GM21360 (cell line): ENCODE measurements around the gene BCAS4.
A peak's percentile ranks its signal among the peaks of the same experiment; 100 is the strongest.
"Not testable (repeated sequence)": the region's sequence is repeated elsewhere in the genome, so short reads cannot be mapped to it uniquely, and the experiment has no call there.

Source experiments
- ATAC-seq: cut with Tn5 transposase; IDR thresholded peaks from one replicate; pipeline ENCODE4 v1.9.1; 2021; ENCODE audit warnings: mild to moderate bottlenecking, moderate library complexity; ENCODE audit not compliant: unreplicated experiment

BCAS4 gene

DNA sequence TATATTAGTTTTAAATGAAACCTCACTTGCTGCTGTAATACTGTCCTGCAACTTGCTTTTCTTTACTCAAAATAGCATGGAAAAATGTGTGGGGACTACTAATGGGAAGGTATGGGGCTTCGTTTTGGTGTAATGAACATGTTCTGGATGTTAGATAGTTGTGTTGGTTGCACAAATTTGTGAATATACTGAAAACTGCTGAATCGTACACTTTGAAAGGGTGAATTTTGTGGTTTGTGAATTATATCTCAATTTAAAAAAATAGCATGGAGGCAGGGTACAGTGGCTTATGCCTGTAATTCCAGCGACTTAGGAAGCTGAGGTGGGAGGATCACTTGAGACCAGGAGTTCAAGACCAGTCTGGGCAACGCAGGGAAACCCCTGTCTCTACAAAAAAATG, 2.3 kb downstream of the BCAS4 start:
- ATAC-seq, result no peak

DNA sequence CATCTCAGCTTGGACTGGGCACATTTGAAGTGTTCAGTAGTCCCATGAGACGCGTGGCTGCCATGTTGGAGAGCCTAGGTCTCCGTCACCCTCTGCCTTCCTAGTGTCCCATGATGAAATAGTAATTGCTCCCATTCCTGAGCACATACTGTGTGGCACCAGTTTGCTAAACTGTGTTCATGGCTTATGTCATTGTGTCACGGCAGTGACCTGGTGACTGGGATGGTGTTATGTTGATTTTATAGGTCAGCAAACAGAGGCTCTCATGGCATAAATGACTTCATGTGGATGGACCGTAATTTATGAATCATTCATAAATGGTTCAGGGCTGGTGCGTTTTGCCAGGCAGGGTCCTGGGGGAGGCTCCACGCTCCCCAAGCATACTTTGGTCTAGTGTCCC, 3.8 kb downstream of the BCAS4 start:
- no peak for ATAC-seq

DNA sequence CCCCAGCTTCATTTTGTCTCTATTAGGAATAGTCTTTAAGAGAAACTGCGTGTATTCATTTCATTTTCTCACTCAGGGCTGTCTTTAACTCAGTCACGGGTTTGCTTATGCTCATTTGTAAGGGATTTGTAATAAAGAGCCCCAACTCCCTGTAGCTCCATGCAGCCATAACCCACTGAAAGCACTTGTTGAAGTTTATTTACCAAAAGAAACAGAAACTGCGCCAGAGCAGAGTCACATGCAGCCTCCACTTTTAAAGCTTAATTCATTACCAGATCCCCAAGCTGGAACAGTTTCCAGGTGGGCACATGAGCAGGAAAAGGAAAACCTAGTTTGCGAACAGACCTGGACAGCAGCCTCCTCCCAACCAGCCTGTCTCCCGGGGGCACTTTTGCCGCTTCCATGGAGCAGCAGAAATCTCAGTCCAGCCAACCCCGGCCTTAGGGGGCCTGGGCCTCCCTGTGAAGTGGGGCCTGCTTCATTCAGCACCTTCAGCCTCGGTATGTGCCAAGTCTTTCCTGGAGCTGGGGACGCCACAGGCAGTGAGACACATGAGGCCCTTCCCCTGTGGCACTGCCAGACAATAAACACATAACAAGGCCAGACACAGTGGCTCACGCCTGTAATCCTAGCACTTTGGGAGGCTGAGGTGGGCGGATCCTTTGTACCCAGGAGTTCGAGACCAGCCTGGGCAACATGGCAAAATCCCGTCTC, 4.5 kb downstream of the BCAS4 start:
- no peak for ATAC-seq

DNA sequence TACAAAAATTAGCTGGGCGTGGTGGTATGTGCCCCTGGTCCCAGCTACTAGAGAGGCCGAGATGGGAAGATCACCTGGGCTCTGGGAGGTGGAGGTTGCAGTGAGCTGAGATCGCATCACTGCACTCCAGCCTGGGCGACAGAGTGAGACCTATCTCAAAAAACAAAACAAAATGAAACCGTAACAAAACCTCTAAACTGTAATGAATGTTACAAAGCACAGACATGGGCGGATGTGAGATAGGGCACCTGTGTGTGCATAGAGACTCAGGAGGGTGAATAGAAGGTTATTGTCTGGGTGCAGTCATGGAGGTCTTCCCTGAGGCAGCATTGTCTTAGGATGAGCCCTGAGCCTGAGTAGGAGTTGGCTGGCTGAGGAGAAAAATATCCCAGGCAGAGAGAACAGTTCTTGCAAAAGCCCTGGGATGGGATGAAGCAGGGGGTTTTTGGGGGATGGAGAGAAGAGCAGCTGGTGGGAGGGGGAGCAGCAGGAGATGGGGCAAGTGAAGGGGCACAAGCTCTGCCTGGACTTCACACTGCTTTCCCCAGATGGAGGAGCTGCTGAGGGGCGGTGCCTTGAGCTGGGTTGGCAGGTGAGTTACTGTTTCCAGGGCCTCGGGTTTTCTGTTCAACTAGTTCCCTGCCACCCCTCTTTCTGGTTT, 5.2 kb downstream of the BCAS4 start:
- no peak for ATAC-seq

DNA sequence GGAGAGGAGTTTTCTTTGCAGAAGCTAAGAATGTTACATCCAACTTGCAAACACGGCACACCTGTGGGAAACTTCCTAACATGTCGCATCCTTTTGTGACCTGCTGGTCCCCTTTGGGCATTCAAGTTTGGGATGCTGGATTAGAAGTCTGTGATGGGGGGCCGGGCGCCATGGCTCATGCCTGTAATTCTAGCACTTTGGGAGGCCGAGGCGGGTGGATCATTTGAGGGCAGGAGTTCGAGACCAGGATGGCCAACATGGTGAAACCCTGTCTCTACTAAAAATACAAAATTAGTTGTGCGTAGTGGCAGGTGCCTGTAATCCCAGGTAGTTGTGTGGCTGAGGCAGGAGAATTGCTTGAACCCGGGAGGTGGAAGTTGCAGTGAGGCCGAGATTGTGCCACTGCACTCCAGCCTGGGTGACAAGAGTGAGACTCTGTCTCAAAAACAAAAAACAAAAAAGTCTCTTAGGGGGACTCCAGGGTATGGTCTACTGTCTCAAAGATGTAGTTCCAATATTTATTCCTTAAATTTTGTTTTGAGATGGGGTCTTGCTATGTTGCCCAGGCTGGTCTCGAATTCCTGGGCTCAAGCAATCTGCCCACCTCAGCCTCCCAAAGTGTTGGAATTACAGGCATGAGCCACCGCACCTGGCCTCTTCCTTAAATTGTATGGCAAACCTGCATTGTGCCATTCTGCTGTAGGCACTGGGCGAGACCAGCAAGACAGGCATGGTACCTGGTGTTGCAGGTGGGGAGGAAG, 6.3 kb downstream of the BCAS4 start:
- ATAC-seq, result not testable (repeated sequence)

DNA sequence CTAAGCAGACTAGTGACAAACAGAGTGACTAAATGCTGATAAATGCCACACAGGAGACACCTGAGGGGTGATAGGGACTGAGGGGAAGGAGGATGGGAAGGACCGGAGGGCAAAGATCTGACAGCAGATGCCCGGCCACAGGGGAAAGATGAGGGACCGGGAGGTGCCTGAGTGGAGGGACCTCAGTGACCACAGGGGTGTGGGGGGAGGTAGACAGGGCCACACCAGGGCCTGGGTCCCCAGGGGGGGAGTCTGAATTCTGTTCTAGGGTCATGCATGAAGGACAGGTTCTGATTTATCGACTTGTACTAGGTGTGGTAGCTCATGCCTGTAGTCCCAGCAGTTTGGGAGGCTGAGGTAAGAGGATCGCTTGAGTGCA, 6.9 kb downstream of the BCAS4 start:
- ATAC-seq, result no peak

DNA sequence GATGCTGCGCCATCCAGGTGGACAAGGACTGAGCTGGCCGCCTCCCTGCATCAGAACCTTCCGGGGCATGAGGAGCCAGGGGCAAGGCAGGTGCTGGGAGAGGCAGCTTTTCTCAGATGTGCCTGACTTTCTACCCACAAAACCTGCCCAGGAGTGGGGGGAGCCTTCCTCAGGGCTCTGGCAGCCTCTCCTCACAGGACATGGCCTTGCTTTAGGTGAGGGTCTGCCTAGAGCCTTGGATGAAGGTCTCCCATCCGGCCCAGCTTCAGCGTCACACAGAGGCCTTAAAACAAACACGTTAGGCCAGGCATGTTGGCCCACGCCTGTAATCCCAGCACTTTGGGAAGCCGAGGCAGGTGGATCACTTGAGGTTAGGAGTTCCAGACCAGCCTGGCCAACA, 7.4 kb downstream of the BCAS4 start:
- no peak for ATAC-seq

DNA sequence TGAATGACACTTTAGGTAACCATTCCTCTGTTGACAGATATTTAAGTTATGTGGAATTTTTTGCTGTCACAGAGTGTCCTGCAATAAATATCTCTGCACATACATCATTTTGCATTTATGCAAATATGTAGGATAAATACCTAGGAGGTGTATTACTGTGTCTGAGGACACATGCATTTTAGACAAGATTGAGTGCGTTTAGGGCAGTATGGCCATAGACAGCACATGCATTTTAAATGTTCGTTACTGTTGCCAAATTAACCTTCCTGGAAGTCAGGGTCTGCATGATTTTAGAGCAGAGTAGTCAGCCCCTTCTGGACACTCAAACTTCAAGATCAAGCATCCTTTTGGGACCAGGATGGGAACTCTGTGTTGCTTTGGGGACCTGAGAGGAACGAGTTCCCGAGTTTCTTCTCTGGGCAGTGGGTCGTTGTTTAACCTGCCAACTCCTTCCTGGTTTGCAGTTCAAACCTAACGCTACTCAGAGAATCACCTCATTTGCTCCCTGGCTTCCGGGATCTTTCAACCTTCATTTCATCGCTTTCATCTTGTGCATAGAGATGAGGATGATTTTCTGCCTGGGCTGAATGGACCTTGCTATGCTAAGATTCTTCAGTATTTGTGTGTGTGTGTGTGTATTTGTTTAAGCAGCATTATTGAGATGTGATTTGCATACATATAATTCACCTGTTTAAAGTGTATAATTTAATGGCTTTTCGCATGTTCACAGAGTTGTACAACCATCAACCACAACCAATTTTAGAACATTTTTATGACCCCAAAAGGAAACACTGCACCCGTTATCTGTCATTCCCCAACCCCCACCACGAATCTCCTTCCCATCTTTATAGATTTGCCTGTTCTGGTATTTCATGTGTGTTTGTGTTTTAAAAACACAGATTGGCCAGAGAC, 9.8 kb downstream of the BCAS4 start:
- no peak for ATAC-seq

DNA sequence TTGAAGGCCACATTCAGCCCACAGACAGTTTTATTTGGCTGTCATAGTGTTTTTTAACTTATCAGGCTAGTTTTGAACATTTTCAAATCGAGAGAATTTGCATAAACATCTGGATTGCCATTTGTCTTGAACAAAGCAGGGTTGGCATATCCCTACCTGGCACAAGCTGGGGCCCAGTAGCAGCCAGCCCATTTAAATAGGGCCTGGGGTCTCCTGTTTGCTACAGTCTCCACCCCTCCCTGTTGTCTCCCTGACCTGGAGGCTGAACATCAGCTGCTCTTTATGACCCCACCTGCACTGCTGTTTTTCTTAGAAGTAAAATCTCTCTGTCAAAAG, 10.5 kb downstream of the BCAS4 start:
- no peak for ATAC-seq

DNA sequence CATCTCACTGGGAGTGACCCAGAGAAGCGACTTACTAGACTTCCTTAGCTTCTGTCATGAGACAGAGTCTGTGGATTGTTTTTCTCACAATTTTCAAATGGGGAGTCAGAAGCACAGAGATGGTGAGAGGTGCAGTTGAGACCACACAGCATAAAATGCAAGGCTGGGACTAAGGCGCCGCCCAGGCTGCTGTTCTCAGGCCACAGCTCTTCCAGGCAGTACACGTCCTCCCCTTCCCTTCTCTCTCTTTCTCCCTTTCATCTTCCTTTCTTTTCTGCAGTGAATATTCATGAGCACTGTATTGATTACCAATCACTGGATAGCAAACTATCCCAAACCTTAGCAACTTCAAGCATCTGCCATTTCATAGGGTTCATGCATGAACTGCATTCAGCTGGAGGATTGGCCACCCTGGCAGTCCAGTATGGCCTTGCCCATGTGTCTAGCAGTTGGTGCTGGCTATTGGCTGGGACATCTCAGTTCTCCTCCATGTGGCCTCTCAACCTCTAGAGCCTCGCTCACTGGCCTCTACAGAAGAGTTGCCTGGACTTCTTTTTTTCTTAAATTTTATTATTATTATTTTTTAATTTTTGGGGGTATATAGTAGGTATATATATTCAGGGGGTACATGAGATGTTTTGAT, 11.4 kb downstream of the BCAS4 start:
- ATAC-seq, result no peak

DNA sequence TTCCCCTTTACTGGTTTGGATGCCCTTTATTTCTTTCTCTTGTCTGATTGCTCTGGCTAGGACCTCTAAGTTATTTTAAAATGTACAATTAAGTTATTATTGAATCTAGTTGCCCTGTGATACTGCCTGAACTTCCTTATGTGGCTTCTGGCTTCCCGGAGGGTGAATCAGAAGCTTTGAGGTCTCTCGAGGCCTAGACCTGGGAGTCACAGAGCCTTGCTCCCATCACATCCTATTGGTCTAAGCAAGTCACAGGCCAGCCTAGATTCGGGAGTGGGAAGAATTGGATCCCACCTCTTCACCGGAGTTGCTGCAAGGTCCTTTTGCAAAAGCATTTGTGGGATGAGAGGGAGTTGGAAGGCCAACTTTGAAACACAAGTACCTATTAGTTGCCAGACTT, 15.2 kb downstream of the BCAS4 start:
- no peak for ATAC-seq

DNA sequence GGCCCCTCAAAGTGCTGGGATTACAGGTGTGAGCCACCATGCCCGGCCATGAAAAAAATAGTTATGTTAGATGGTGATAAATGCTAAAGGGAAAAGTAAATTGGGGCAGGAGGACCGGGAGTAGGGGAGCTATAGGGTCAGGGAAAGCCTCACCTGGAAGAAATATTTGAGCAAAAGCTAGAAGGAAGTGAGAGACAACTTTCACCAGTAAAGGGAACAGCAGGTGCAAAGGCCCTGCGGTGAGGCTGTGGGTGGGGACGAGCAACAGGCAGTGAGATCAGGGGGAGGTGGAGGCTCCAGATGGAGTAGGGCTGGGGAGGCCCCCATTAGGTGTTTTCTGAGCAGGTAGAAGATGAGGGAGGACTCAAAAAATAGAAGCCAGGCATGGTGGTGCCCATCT, 16.0 kb downstream of the BCAS4 start:
- ATAC-seq, result no peak

DNA sequence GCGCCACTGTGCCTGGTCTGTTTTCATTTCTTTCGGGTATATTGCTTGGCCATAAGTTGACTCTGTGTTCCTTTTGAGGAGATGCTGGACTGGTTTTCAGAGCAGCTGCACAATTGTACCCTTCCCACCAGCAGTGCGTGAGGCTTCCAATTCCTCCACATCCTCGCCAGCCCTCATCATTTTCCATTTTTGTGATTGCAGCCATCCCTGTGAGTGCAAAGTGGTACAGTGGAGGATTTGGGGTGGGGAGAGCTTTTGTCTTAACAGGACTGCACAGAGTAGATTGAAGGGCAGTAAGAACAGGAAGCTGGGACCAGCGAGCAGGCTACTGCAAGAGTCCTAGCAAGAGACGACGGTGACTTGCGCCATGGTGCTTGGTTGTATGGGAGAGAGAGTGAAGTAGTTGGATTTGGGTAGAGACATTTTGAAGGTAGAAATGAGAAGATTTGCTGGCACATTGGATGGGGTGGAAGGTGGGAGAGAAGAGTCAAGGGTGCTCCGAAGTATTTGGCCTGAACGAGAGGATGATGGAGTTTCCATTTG, 18.3 kb downstream of the BCAS4 start:
- ATAC-seq, result no peak

DNA sequence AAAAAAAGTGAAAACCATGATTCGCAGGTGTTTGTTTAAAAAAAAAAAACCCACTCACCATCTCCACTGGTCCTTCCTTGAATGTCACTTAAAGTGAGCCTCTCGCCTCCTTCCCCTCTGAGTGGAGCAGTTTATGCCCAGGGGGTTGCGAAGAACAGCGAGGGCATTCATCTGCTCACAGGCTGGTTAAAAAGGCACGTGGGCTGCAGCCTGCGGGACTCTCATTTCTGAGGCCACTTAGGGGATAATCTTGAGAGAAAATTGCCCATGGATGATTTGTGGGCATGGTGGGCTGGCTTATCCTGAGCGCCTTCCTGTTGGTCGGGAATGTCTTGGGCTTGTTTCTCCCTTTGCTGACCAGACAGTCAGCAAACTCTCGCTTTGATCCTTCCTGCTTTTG, 18.9 kb downstream of the BCAS4 start:
- ATAC-seq, result no peak

DNA sequence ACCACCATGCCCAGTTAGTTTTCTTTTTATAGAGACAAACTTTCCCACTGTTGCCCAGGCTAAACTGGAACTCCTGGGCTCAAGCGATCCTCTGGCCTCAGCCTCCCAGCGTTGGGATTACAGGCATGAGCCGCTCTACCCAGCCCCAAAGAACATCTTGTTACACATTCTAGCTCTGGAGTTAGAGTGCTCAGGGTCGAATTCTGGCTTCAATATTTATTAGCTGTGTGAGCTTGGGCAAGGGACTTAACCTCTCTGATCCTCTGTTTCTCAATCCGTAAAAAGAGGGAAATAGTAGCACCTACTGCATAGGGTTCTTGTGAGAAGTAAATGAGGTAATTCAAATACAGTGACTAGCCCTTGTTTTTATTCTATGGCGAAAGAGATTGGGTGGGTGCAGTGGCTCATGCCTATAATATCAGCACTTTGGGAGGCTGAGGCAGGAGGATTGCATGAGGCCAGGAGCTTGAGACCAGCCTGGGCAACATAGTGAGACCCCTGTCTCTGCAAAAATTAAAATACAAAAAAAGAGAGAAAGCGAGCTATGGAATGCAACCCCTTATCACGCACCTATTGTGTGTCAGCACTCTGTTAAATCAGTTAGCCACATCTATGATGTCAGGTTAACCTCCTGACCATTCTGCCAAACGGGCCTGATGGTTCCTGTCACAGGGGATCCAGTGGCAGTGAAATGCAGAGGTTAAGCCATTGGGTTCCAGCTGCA, 19.7 kb downstream of the BCAS4 start:
- no peak for ATAC-seq

DNA sequence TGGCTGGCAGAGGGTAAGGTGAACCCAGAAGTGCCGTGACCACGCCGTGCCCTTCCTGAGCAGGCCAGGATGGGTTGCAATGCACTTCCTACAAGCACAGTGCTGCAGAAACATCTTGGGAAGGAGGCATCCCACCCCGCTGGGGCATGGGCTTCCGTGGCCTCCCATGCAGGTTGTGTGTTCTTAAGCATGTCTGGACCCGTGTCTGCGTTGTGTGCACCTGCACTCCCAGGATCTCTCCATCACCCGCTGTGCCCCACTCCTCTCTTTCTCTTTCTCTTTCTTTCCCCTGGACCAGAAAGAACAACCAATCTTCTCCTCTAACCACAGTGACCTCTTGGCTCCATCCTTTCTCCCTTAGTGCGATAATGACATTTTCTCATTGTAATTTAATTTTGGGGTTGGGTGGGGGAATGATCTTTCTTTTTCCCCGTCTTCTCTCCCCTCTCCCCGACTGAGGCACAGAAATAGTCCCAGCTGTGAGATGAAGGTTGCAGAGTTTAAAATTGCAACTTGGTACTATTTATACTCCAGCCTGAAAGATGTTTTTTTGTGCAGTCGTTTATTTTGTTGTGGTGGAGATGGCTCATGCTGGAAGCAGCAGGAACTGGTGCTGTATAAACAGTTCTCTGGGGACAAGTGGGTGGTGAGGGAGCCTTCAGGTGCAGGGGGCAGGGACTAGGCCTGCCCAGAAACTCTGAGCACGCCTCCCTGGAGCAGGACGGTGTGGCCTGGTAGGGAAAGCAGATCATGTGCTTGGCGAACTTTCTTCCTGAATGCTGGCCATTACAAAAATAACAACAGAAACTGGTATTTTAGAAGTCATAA, 20.5 kb downstream of the BCAS4 start:
- ATAC-seq, result peak; percentile 46

DNA sequence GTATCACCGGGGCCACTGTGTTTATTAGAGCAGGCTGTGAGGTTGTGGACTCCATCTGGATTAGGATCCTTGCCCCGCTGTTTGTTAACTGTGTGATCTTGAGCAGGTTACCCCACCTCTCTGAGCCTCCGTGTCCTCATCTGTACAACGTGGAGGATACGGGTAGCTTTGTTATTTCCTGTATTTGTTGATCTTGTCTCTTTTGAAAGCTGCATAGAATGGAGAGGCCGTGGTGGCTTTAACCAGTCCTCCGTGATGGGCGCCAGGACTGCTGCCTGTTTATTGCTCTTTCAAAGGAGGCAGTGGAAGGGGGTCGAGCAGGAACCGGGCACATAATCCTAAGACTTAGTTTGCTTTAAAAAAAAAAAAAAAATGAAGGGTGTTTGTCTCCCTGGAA, 22.9 kb downstream of the BCAS4 start:
- ATAC-seq, result no peak

DNA sequence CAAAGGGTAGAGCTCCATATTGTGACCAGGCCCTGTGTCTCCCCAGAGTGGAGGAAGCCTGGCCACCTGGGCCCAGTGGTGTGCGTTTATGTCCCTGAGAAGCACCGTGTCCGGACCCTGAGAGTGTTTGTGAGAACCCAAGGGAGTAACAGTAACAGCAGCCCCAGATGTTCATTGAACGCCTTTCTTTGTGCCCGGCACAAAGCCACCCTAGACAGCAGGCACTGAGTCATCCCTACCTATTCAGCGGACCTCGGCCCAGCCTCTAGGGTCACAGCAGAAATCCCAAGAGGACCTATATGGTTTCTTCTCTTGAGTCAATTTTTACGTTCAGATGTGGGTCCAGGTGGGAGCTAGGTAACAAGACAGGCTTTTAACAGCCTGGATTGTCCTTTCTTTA, 24.5 kb downstream of the BCAS4 start:
- ATAC-seq, result no peak
